GM21529 (cell line): ENCODE results near the gene STK17A.

ENCODE experiments used
- ATAC-seq: cut with Tn5 transposase; IDR thresholded peaks from one replicate; pipeline ENCODE4 v1.9.1; 2021; ENCODE audit not compliant: unreplicated experiment

STK17A gene

DNA sequence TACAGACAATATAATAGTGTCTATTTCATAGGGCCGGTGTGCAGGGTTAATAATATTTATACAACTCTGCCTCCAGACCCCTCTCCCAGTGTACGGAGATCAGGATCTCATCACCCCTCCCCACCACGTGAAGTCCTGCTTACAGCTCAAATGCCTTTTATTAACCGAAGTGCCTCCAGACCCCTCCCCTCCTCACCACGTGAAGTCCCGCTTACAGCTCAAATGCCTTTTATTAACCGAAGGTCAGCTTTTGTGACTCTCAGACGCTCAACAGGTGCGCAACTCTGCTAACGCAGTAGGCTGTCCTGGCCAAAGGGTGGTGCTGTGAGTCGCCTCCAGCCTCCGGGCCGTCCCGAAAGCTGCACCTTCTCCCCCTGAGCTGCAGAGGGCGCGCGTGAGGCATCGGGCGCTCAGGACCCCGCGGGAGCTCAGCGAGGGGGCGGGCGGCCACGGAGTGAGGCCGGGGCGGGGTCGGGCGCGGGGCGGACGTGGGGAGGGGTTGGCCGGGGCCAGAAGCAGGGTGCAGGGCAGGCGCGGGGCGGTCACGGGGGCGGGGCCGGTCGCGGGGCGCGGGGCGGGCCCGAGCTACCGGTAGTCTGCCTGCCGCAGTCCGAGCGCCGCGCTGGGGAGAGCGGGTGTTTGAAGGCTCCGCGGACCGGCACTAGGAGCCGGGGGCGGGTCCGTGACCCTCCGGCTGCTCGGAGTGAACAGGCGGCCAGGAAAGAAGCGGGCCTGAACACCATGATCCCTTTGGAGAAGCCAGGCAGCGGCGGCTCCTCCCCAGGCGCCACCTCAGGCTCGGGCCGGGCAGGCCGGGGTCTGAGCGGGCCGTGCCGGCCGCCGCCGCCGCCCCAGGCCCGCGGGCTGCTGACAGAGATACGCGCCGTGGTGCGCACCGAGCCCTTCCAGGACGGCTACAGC lies at the start of gene STK17A:
TSS of gene STK17A (plus strand) at position 606 of the 921 bp plus-strand sequence. CDS start at position 742, 136 bp downstream.
- ATAC-seq: peak; percentile 63

DNA sequence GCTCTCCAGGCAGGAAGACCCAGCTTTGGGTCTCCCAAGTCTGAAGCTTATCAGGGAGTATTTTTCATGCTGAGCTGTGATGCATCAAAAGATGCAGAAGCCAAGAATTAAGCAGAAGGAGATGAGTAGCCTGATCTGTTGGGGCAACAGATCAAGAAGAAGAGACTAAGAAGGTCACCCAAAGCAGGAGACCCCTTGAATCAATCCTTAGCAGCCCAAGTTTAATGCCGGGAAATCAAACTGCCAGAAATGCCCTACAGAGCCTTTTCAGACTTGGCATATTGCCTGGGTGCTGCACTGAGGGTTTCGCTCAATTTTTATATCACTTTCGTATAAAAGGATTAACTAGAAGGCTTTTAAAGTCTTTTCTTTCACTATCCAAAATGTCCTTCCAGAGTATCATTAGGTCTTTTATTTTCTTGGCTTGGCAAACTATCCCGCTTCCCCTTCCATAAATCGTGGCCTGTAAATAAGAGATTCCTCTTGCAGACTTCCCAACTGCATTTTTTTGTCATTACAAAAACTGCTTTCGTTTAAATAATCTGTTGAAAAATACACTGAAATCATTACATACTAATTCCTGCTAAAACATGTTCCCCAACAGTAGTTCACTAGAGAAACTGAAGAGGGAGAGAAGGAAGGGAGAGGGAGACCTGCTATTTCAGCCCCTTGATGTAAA lies 49.0 kb upstream of the STK17A start:
- ATAC-seq: no peak

DNA sequence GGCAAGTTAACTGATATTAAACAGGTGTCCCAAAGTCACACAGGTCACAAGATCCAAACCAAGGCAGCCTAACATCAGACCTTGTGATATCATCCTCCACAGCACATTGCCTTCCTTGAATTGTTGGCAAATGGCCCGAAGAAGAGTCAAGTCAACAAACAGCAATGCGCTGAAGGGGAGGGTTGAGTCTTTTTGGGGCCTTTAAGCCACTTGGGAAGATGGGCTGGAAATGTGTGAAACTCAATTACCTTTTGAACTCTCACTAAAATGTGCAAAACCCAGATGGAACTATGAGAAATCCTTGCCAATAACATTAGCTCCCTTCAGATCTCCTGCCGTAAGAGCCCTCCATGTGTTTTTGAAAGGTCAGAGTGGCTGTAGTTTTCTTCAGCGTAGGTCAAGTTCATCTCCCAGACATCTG lies 47.9 kb upstream of the STK17A start:
- no peak for ATAC-seq

DNA sequence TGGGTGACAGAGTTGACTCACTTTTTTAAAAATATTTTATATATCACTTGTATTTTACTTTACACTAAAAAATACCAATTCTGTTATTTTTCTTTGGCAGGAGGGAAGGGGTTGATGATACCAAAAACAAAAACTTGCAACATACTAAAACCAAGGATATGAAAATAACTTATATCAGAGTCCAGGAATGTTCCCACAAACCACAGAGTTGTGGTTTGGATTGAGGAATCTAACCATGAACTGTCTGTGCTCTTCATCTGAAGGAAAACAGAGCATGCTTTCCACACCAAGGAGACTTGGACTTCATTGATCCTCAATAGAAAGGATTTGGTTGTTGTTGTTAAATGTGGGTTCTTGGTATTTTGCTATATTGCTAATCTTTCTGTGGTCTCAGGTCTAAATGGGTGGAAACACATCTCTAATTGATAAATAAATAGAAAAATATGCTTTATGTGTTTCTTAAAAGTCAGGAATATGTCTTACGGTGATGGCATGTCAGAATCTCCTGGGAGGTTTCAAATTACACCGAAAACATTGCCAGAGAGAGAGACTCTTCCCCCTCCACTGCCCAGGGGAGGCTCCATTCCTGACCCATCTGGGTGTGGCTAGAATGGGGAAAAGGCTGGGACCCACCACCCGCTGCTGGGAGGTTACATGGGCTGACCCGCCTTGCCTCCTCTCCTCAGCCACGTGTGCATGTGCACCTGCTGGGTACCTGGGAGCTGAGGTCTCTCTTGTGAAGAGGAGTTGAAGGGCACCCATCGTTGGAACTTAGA lies 46.9 kb upstream of the STK17A start:
- ATAC-seq: no peak

DNA sequence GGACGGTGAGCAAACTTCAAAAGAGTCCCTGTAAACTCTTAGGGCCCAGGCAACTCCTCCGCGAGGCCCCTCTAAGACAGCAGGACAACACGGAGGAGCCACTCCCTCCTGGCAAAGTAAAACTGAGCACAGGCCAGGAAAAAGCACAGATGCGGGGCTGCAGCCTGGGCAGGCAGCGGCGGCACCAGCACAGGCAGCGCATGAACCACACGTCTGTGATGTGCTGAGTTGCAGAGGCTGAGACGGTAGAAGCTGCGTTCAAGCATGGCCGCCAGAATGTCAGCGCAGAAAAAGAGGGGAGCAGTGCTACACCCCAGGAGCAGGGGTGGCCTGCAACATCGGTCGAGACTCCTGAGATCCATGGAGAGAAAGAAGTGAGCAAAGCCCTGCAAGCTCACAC lies 46.1 kb upstream of the STK17A start:
- no peak for ATAC-seq

DNA sequence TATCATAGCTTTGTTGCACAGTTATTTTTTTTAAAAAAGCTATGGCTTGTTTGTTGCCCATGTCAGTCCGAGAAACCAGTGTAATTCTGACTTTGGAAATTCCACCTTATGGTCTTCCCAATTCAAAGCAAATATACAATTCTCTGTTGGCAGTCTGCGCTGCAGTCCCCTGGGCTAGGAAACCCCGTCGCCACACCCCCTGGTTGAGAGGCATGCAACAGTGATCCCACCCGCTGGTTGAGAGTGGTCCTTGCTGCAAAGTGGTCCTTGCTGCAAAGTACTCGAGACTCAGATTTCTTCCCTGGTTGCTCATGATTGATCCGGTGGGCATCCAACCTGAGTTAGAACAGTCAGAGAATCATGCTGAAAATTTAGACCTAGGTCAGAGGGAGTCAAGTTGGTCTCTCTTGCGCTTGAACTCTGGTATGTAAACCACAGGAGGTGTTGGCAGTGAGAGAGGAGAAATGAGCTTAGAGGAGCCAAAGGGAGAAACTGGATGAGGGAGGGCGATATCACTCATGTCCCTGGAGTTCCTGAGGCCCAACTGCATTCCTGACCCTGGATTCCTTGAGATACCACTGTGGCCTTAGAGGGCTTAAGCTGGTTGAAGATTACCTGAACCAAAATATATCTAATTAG lies 45.0 kb upstream of the STK17A start:
- no peak for ATAC-seq

DNA sequence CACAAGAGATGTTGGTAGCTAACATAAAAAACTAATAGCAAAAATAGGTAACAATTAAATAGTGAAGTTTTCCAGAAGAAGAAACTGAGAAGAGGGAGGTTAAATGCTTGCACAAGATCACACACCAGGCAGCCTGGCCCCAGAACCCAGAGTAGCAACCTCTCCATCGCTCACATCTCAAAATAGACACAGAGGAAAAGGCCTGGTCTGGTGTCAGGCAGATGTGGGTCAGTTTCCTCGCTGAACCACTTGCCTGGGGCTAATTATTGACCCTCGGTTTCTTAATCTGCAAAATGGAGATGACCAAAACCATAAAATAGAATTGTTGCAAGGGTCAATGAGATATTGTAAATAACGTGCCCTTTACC lies 44.5 kb upstream of the STK17A start:
- no peak for ATAC-seq

DNA sequence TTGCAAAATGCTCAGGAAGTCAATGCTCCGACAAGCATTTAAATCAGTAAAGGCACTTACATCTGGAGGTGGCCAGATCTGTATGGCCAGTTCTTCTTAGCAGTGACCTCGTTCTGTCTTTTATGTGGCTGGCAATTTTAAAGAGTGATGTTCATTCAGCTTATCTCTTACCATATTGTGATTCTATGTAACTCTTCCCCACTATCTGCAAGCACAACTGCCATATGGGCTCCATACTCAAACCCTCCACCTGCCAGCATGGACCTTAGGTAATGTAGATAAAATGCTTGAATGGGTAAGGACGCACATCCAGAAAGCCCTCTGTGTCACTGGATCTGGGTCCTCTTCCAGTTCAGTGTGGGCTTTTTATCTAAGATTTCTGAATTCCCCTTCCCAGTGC lies 42.4 kb upstream of the STK17A start:
- no peak for ATAC-seq

DNA sequence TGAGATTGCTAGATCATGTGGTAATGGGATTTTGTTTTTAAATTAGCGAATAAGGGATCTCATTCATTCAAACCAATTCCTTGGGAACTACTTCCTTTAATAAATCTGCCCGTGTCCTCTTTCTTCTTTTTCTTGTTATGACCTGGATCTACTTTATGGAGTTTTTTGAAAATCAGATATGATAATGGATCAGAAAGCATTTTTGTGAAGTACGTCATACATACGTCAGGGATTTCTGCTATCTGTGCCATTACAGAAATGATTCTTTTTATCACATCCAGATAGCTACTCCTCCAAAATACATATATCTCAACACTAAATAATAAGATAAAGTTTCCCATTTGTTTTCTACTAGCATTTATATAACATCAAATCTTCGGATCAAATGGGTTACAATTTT lies 40.2 kb upstream of the STK17A start:
- no peak for ATAC-seq

DNA sequence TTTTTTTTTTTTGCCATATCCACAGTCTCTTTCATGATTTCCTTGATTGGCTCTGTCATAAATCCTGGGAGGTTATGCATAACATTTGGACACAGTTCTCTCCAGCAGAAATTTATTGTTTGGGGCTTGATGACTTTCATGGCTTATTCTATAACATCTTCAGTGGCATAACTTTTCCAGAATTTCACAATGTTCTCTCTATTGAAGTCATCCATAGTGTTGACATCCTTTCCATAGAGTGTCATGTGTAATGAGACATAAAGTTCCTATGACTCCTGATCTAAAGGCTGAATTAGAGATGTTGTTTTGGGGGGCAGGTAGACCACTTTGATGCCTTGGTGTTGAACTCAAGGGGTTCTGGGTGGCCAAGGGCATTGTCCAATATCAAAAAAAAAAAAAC lies 36.7 kb upstream of the STK17A start:
- ATAC-seq: no peak

DNA sequence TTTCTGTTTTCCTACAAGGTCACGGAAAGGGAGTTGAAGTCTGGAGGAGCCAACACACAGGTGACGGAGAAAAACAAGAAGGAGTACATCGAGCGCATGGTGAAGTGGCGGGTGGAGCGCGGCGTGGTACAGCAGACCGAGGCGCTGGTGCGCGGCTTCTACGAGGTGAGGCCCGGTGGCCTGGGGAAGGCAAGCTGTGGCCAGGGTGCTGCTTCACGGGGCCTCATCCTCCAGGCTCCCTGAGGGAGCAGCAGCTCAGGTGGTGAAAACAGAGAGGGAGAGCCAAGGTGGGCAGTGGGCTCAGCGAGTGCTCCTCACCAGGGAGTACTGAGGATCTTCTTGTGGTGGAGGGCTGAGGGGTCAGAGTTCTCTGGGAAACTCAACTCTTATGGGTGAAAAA lies 32.5 kb upstream of the STK17A start:
- no peak for ATAC-seq

DNA sequence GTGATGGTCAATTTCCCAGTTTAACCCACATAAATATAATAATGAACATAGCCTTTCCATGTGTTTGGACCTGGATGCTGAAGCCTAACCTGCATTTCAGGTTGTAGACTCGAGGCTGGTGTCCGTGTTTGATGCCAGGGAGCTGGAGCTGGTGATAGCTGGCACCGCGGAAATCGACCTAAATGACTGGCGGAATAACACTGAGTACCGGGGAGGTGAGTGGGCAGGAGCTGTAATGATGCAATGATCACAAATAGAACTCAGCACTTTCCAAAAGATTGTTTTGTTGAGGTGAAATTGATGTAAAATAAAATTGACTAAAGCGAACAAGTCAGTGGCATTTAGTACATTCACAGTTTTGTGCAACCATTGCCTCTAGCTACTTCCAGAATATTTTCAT lies 30.8 kb upstream of the STK17A start:
- ATAC-seq: no peak

DNA sequence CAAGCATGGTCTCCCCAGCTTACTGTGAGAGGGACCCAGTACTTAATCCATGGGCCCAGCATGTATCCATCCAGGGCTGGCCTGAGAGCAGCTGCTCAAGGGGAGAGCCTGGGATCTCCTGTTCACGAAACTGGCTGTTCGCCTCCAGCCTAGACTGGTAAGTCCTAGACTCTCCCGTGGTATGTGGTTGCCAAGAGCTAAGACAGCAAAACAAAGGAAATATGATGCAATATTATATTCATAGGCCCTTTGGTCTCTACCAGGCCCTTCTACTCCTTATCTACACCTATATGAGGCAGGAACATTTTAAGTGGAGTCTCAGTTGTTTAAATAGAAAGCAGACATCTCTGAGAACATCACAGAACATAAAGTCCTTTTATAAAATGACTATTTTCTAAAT lies 28.9 kb upstream of the STK17A start:
- no peak for ATAC-seq

DNA sequence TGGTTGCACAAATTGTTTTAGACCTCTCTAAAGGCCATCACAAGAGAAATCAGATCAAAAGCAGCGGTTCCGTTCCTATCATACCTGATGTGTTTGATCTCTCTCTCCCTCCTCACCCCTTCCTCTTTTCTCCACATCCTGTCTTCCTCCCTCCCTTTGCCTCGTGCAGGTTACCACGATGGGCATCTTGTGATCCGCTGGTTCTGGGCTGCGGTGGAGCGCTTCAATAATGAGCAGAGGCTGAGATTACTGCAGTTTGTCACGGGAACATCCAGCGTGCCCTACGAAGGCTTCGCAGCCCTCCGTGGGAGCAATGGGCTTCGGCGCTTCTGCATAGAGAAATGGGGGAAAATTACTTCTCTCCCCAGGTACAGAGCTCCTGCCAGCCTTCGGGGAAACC lies 28.5 kb upstream of the STK17A start:
- no peak for ATAC-seq

DNA sequence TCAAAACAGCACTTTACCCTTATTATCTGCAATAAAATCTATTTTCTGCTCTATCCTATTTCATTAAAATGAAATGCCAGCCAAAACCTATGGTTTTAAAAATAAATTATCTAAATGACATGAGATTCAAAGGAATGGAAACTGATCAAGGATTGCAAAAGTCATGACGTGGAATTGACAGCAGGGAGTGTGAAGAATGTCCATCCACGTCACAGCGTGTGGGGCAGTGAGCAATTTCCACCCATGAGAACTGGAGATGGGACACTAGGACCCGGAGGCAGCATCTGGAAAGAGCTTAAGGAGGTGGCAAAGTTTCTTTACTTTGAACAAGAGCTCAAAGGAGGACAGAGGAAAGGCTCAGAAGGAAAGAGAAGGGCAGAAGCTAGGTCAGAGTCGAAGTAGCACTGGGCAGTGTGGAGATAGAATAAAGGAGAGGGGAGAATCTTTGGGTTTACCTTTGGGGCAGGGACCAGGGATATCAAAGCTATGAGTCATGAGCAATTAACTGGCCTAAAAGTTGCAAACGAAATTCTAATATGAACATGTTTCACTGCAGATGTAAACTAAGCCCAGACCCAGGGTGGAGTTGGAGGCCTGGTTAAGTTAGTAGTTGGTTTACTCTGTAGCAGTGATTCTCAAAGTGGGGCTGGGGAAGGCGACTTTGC lies 24.9 kb upstream of the STK17A start:
- ATAC-seq: no peak

DNA sequence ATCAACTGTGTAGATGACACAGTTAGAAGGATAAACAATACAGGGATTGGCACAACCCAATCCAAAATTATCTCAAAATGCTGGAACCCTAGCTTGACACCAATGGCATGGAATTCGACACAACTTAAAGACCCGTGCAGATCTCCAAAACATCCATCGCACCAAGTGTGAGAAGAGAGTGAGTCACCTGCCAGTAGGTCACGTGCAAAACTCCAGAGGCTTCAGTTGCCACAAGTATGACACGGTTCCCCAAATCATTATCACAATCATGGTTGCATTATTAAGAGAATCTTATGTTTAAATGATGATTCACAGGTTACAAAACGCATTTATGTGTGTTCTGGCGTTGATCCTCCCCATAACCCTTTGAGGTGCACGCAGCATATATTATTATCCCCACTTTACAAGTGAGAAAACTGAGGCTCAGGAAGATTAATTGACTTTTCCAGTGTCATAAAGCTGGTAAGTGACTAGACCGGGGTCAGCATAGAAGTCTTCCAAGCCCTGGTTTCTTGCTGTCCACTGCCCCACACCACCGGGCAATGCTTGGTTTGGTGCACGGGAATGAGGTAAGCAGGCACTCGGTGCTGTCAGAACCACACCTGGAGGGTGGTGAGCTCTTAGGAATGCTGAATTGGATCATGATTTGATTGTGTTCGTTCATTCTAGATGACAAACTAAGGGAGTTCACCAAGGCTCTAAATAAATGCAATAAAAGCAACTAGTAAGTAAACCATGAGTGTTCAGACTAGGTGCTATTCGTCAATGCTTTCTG lies 23.6 kb upstream of the STK17A start:
- ATAC-seq: no peak

DNA sequence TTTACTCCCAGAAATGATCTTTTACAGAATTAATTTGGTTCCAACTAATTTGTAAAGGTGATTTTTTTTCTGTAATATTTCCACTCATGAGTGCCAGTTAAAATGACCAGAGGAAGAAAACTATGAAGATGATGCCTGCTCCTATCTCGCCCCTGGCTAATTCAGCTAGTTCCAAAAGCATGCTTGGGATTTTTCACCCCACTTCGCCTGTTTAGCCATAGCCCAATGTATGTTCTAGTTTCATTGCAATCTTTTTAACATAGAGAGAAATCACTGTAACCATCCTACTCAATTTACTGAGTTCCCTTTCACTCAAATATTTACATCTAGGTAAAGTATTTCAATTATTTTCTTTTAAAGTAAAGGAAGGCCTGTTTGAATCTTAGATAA lies 23.0 kb upstream of the STK17A start:
- no peak for ATAC-seq

DNA sequence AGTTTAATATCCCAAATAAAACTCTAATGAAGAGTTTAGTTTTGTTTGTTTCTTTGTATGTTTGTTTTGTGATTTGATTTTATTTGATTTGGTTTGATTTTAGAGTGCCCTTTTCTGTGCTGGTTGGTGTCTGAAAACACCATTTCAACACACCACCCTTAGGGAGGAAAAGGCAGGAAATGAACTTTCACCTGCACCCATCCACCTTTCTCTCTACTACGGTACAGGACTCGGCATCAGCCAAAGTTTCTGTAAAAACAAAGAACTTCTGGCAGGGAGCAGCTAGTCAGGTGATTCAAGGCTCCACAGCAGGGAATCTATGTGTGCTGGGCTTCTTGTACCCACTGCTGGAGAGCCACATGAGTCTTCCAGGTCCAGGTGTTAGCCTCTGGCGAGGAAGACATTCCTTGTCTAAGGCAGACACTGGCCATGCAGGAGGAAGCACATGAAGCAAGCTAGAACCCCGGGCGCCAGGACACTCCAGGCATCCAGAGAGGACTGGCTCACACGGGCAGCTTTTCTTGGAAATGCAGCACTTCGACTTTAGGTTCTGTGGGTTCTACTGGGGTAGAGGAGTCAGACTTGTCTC lies 22.1 kb upstream of the STK17A start:
- no peak for ATAC-seq

DNA sequence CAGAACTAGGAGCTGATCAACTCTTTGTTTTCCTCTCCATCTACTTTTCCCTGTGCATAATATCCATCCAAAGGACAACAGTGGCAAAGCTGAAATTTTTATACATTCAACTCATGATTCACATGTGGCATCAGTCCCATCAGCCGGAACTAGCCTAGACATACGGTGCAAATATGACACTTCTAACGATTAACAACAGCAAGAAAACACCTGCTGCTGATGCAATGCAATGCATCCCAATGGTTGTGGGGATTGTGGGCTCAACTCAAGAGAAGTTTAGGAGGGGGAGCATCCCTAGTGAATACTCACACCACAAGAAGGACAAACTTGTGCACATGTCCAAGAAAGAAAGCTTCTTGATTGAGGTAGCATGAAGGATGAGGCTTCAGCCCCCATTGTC lies 20.5 kb upstream of the STK17A start:
- no peak for ATAC-seq

DNA sequence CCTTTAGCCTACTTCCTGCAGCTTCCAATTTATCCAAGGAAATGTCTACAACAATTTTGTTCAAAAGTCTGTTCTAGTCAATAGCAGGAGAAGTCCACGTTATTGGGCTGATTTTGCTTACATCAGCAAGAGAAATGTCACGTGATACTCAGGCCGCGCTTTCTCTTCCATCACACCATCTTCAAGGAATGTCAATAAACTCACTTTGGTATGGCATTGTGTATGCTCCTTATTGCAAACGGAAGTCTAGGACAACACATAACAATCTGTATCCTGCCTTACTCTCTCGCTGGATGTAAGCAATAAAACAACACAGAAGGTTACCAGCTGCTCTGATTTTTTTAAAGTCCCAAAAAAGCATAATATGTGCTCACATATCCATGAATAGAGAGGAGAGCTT lies 17.1 kb upstream of the STK17A start:
- no peak for ATAC-seq
